HG03342 (cell line): ENCODE results near the gene SLC12A8.

Source experiments
- ATAC-seq: cut with Tn5 transposase; IDR thresholded peaks from one replicate; pipeline ENCODE4 v1.9.1; 2021; ENCODE audit warnings: mild to moderate bottlenecking, moderate library complexity; ENCODE audit not compliant: unreplicated experiment

SLC12A8 gene

DNA sequence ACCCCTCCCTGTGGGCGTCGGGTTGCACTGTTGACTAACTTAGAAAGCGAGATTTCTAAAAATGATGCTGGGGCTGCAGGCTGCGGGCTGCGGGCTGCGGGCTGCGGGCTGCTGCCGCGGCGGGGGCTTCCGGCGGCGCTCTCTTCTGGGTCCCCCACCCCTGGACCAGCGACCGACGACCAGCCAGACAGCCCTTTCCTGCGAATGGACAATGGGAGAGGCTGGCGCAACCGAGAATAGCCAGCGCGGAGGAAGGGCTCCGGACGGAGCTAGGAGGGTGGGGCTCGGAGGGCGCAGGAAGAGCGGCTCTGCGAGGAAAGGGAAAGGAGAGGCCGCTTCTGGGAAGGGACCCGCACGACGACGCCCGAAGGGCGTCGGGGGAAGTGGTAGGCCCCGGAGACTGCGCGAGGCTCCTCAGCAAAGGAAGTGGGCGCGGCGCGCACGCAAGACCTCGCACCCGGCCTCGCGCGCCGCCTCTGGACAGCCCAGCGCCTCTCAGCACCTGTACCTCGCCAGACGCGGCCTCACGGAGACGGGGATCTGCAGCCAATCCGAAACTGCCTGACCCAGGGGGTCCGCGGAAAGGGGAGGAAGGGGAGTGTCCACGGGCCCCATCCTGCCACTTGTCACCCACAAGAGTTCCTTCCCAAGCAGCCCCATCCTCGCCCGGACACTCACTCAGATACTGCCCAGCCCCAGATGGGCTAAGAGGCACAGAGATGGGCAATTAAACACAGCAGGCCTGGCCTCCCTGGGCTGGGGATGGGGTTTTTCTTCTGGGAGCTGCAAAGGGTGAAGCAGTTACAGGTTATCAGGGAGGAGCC, 70.7 kb downstream of the SLC12A8 start:
- ATAC-seq, result peak; percentile 54

- ATAC-seq, result peak; percentile 0
Measured at GRCh38 chr3:125140818-125141595, 71.5 kb downstream of the SLC12A8 start.

- ATAC-seq, result no peak
Measured at GRCh38 chr3:125140011-125140817, 72.3 kb downstream of the SLC12A8 start.

- ATAC-seq, result no peak
Measured at GRCh38 chr3:125139386-125139785, 73.2 kb downstream of the SLC12A8 start.

- no peak for ATAC-seq
Measured at GRCh38 chr3:125137358-125138033, 75.1 kb downstream of the SLC12A8 start.

- ATAC-seq, result no peak
Measured at GRCh38 chr3:125136966-125137357, 75.6 kb downstream of the SLC12A8 start.

GRCh38 chr3:125136515-125136914, 76.0 kb downstream of the SLC12A8 start:
- no peak for ATAC-seq

- no peak for ATAC-seq
Measured at GRCh38 chr3:125134952-125135351, 77.6 kb downstream of the SLC12A8 start.

DNA sequence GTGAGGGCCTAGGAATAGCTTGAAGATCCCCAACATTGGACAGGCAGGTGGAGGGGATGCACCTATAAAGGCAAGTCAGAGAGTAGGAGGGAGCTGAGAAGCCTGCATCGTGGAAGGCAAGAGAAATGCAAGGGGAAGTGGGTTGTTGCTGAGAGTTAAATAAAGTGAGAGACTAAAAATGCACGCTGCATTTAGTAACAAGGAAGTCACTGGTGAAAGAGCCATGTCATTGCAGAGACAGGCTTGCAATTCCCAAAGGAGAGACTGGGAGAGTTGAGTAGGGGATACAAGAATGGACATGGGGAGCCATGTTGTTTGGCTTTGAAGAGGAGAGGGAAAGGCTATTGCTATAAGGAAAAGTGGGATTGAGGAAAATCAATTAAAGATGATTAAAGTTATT, 79.7 kb downstream of the SLC12A8 start:
- ATAC-seq, result no peak

DNA sequence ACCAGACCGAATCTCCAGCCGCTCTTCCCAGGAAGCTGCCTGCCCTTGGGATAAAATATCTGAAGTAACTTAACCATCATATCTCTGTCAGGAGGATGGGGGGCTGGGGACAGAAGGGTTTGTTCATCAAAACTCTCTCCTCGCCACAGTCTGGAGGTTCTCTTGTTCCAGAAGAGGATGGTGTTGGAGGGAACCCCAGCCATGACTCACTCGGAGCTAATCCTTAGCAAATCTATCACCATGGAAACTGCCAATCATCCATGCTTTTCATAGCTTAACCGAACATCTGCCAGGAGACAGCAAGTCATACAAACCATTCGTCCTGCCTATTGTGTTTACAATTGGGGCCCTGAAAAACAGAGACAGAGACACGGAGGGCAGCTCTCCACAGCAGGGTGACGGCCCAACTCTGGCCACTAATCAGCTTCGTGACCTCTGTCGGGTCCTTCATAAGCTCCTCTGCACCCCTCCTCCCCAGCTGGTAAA, 83.0 kb downstream of the SLC12A8 start:
- no peak for ATAC-seq

- ATAC-seq, result no peak
Measured at GRCh38 chr3:125128861-125129501, 83.6 kb downstream of the SLC12A8 start.

- ATAC-seq, result no peak
Measured at GRCh38 chr3:125126323-125126722, 86.2 kb downstream of the SLC12A8 start.

DNA sequence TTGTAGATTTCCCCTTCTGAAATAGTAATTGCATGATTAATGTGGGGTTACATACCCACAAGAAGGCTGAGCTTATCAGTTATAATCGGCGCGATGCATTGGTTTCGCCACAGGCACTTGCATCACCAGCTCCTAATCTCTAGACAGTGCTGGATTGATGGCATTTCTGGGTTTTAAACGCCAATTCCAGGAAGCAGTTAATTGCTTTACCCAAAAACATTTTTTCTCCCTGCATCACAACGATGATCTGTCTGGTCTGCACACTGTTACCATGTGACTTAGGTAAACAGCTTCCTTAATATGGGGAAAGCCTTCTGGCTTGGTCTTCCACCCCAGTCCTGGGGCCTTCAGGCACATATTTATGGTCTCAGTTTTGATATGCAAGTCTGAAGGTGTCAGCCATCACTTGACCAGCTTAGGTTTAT, 86.7 kb downstream of the SLC12A8 start:
- ATAC-seq, result no peak

DNA sequence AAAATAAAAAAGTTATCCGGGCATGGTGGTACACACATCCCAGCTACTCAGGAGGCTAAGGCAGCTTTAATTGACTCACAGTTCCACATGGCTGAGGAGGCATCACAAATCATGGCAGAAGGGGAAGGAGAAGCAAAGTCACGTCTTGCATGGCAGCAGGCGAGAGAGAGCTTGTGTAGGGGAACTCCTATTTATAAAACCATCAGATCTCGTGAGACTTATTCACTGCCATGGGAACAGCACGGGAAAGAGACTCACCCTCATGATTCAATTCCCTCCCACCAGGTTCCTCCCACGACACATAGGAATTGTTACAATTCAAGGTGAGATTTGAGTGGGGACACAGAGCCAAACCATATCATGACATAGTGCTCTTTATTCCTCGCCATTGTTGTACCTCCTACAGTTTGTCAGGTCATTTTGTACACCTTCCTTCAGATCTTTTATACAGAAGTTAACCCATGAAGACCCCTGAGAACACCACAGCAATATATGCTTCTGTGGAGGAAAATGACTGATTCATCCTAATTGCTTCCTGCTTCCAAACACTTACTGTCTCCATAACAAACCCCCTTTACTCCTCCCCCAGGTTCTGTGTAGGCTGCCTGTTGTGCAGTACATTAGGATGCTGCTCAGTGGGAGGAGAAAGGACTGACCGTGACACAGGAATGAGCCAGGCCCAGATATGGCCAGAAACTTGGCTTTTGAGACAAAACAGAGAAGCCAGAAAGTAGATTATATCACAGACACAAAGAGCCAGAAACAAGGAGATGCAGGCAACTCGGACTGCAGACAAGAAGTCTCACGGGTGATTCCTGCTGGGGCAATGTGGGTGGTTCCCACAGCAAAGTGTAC, 88.9 kb downstream of the SLC12A8 start:
- ATAC-seq, result no peak

GRCh38 chr3:125121246-125122010, 91.1 kb downstream of the SLC12A8 start:
- ATAC-seq, result peak; percentile 69

DNA sequence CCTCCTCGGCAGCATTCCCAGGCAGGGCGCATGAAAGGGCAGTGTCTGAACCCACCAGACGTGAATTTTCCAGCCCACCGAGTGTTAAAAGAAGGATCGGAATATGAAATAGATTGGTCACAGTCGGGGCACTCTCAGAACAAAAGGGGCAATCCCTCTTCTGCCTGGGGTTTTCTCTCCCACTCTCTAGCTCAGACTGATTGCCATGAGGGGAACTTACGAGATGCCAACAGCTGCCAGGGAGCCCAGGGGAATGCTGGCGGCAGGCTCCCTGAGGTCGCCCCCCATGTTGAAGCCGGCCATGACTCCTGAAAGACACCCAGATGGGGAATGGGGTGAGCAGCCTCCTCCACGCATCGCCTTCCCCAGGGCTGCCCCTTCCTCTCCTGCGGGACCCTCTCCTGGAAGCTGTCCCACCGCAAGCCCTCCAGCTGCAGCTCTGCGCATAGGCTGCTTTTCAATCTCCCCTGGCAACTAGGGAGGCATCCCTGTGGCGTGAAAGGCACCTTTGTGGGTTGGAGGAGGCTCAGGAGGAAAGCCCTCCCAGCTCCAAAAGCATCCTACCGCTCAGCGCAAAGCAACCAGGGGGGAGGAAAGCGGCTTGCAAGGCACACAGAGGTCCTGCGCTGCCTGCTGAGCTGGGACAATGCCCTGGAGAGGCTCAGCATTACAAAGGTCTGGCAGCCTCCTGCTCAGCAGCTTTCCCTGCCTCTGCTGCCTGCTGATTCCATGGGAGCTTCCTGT, 92.0 kb downstream of the SLC12A8 start:
- ATAC-seq, result peak; percentile 26

GRCh38 chr3:125119752-125120378, 92.7 kb downstream of the SLC12A8 start:
- peak; percentile 33 for ATAC-seq
